ENCODE data around the gene ATP9B.
"Not testable (repeated sequence)": the region's sequence is repeated elsewhere in the genome, so short reads cannot be mapped to it uniquely, and the experiment has no call there.

ATP9B gene

GRCh38 chr18:79290409-79290808 is 221.2 kb downstream of the ATP9B start:
- not testable (repeated sequence) for H3K36me3 ChIP-seq (ENCODE audit: control insufficient read depth, insufficient read depth, low read length); H3K27ac ChIP-seq (ENCODE audit: low read depth, low read length); H3K4me3 ChIP-seq (ENCODE audit: low read length); H3K27me3 ChIP-seq (ENCODE audit: control insufficient read depth, insufficient read depth, low read length); H3K9ac ChIP-seq (ENCODE audit: low read length); H3K4me1 ChIP-seq (ENCODE audit: control insufficient read depth, insufficient read depth, low read length)

- H3K9ac ChIP-seq (ENCODE audit: low read length), result no peak overlapping the region
- H3K27ac ChIP-seq (ENCODE audit: low read depth, low read length), result no peak overlapping the region
- H3K4me1 ChIP-seq (ENCODE audit: control insufficient read depth, insufficient read depth, low read length), result no peaks in the 10 kb centered on the region
- no peaks in the 10 kb centered on the region for H3K36me3 ChIP-seq (ENCODE audit: control insufficient read depth, insufficient read depth, low read length)
- no peak overlapping the region for H3K4me3 ChIP-seq (ENCODE audit: low read length)
- H3K27me3 ChIP-seq (ENCODE audit: control insufficient read depth, insufficient read depth, low read length), result no peaks in the 10 kb centered on the region
These were observed 221.7 kb downstream of the ATP9B start for GRCh38 chr18:79290876-79291275.

- H3K27ac ChIP-seq (ENCODE audit: low read depth, low read length), result no peak overlapping the region
- no peaks in the 10 kb centered on the region for H3K27me3 ChIP-seq (ENCODE audit: control insufficient read depth, insufficient read depth, low read length)
- no peak overlapping the region for H3K9ac ChIP-seq (ENCODE audit: low read length)
- no peaks in the 10 kb centered on the region for H3K4me1 ChIP-seq (ENCODE audit: control insufficient read depth, insufficient read depth, low read length)
- H3K36me3 ChIP-seq (ENCODE audit: control insufficient read depth, insufficient read depth, low read length), result no peaks in the 10 kb centered on the region
- no peak overlapping the region for H3K4me3 ChIP-seq (ENCODE audit: low read length)
These were observed 225.0 kb downstream of the ATP9B start for GRCh38 chr18:79294235-79294634.

GRCh38 chr18:79299272-79299671 is 230.1 kb downstream of the ATP9B start:
- no peaks in the 10 kb centered on the region for H3K27me3 ChIP-seq (ENCODE audit: control insufficient read depth, insufficient read depth, low read length)
- no peaks in the 10 kb centered on the region for H3K4me1 ChIP-seq (ENCODE audit: control insufficient read depth, insufficient read depth, low read length)
- H3K4me3 ChIP-seq (ENCODE audit: low read length), result no peak overlapping the region
- H3K36me3 ChIP-seq (ENCODE audit: control insufficient read depth, insufficient read depth, low read length), result peaks cover 3% of the 10 kb centered on the region
- no peak overlapping the region for H3K27ac ChIP-seq (ENCODE audit: low read depth, low read length)
- no peak overlapping the region for H3K9ac ChIP-seq (ENCODE audit: low read length)

GRCh38 chr18:79299711-79300110 is 230.5 kb downstream of the ATP9B start:
- no peak overlapping the region for H3K27ac ChIP-seq (ENCODE audit: low read depth, low read length)
- no peak overlapping the region for H3K4me3 ChIP-seq (ENCODE audit: low read length)
- no peaks in the 10 kb centered on the region for H3K4me1 ChIP-seq (ENCODE audit: control insufficient read depth, insufficient read depth, low read length)
- no peaks in the 10 kb centered on the region for H3K27me3 ChIP-seq (ENCODE audit: control insufficient read depth, insufficient read depth, low read length)
- H3K9ac ChIP-seq (ENCODE audit: low read length), result no peak overlapping the region
- H3K36me3 ChIP-seq (ENCODE audit: control insufficient read depth, insufficient read depth, low read length), result peaks cover 7% of the 10 kb centered on the region

GRCh38 chr18:79300413-79300812 is 231.2 kb downstream of the ATP9B start:
- no peaks in the 10 kb centered on the region for H3K27me3 ChIP-seq (ENCODE audit: control insufficient read depth, insufficient read depth, low read length)
- no peaks in the 10 kb centered on the region for H3K4me1 ChIP-seq (ENCODE audit: control insufficient read depth, insufficient read depth, low read length)
- no peak overlapping the region for H3K27ac ChIP-seq (ENCODE audit: low read depth, low read length)
- H3K9ac ChIP-seq (ENCODE audit: low read length), result no peak overlapping the region
- H3K4me3 ChIP-seq (ENCODE audit: low read length), result no peak overlapping the region
- H3K36me3 ChIP-seq (ENCODE audit: control insufficient read depth, insufficient read depth, low read length), result peaks cover 7% of the 10 kb centered on the region

GRCh38 chr18:79302120-79302519 is 232.9 kb downstream of the ATP9B start:
- no peaks in the 10 kb centered on the region for H3K27me3 ChIP-seq (ENCODE audit: control insufficient read depth, insufficient read depth, low read length)
- no peaks in the 10 kb centered on the region for H3K4me1 ChIP-seq (ENCODE audit: control insufficient read depth, insufficient read depth, low read length)
- peaks cover 14% of the 10 kb centered on the region for H3K36me3 ChIP-seq (ENCODE audit: control insufficient read depth, insufficient read depth, low read length)
- H3K9ac ChIP-seq (ENCODE audit: low read length), result no peak overlapping the region
- H3K4me3 ChIP-seq (ENCODE audit: low read length), result no peak overlapping the region
- no peak overlapping the region for H3K27ac ChIP-seq (ENCODE audit: low read depth, low read length)

- H3K27ac ChIP-seq (ENCODE audit: low read depth, low read length), result no peak overlapping the region
- no peaks in the 10 kb centered on the region for H3K4me1 ChIP-seq (ENCODE audit: control insufficient read depth, insufficient read depth, low read length)
- H3K9ac ChIP-seq (ENCODE audit: low read length), result no peak overlapping the region
- H3K27me3 ChIP-seq (ENCODE audit: control insufficient read depth, insufficient read depth, low read length), result no peaks in the 10 kb centered on the region
- peaks cover 16% of the 10 kb centered on the region for H3K36me3 ChIP-seq (ENCODE audit: control insufficient read depth, insufficient read depth, low read length)
- H3K4me3 ChIP-seq (ENCODE audit: low read length), result no peak overlapping the region
These were observed 236.7 kb downstream of the ATP9B start for GRCh38 chr18:79305911-79306310.

- H3K9ac ChIP-seq (ENCODE audit: low read length), result no peak overlapping the region
- no peak overlapping the region for H3K27ac ChIP-seq (ENCODE audit: low read depth, low read length)
- no peak overlapping the region for H3K4me3 ChIP-seq (ENCODE audit: low read length)
- peaks cover 9% of the 10 kb centered on the region for H3K36me3 ChIP-seq (ENCODE audit: control insufficient read depth, insufficient read depth, low read length)
- H3K4me1 ChIP-seq (ENCODE audit: control insufficient read depth, insufficient read depth, low read length), result no peaks in the 10 kb centered on the region
- no peaks in the 10 kb centered on the region for H3K27me3 ChIP-seq (ENCODE audit: control insufficient read depth, insufficient read depth, low read length)
These were observed 240.6 kb downstream of the ATP9B start for GRCh38 chr18:79309614-79310358.

- Histone ChIP-seq H3K36me3 (ENCODE audit: control insufficient read depth, insufficient read depth, low read length) (peaks cover 6% of the 10 kb centered on the region), H3K27ac (ENCODE audit: low read depth, low read length) (no peak overlapping the region), H3K9ac (ENCODE audit: low read length) (no peak overlapping the region), H3K27me3 (ENCODE audit: control insufficient read depth, insufficient read depth, low read length) (no peaks in the 10 kb centered on the region), H3K4me1 (ENCODE audit: control insufficient read depth, insufficient read depth, low read length) (no peaks in the 10 kb centered on the region), H3K4me3 (ENCODE audit: low read length) (no peak overlapping the region)
These were observed 245.7 kb downstream of the ATP9B start for GRCh38 chr18:79314838-79315388.

GRCh38 chr18:79315596-79315995 is 246.4 kb downstream of the ATP9B start:
- Histone ChIP-seq H3K4me1 (ENCODE audit: control insufficient read depth, insufficient read depth, low read length) (no peaks in the 10 kb centered on the region), H3K4me3 (ENCODE audit: low read length) (no peak overlapping the region), H3K27ac (ENCODE audit: low read depth, low read length) (no peak overlapping the region)

GRCh38 chr18:79317703-79318102 is 248.5 kb downstream of the ATP9B start:
- H3K9ac ChIP-seq (ENCODE audit: low read length), result no peak overlapping the region
- H3K27ac ChIP-seq (ENCODE audit: low read depth, low read length), result no peak overlapping the region
- H3K4me3 ChIP-seq (ENCODE audit: low read length), result no peak overlapping the region

More at GRCh38 chr18:79315596-79315995, 246.4 kb downstream of the ATP9B start:
- H3K9ac ChIP-seq (ENCODE audit: low read length), result no peak overlapping the region
- peaks cover 4% of the 10 kb centered on the region for H3K36me3 ChIP-seq (ENCODE audit: control insufficient read depth, insufficient read depth, low read length)
- H3K27me3 ChIP-seq (ENCODE audit: control insufficient read depth, insufficient read depth, low read length), result no peaks in the 10 kb centered on the region

GRCh38 chr18:79318142-79318673 is 249.0 kb downstream of the ATP9B start:
- H3K36me3 ChIP-seq (ENCODE audit: control insufficient read depth, insufficient read depth, low read length), result peaks cover 4% of the 10 kb centered on the region
- H3K4me3 ChIP-seq (ENCODE audit: low read length), result no peak overlapping the region
- H3K27ac ChIP-seq (ENCODE audit: low read depth, low read length), result no peak overlapping the region

More at GRCh38 chr18:79317703-79318102, 248.5 kb downstream of the ATP9B start:
- H3K4me1 ChIP-seq (ENCODE audit: control insufficient read depth, insufficient read depth, low read length), result no peaks in the 10 kb centered on the region
- H3K36me3 ChIP-seq (ENCODE audit: control insufficient read depth, insufficient read depth, low read length), result peaks cover 4% of the 10 kb centered on the region
- no peaks in the 10 kb centered on the region for H3K27me3 ChIP-seq (ENCODE audit: control insufficient read depth, insufficient read depth, low read length)

More at GRCh38 chr18:79318142-79318673, 249.0 kb downstream of the ATP9B start:
- Histone ChIP-seq H3K4me1 (ENCODE audit: control insufficient read depth, insufficient read depth, low read length) (no peaks in the 10 kb centered on the region), H3K27me3 (ENCODE audit: control insufficient read depth, insufficient read depth, low read length) (no peaks in the 10 kb centered on the region), H3K9ac (ENCODE audit: low read length) (no peak overlapping the region)

Data from rectal smooth muscle tissue (tissue), 1 donor.